ENCODE data around the gene CREB3L4. TPM values are rescaled to one million over a fixed set of nuclear protein-coding genes. Genes with fewer than 3 reads are reported as not detected.
A peak's percentile ranks its signal among the peaks of the same experiment; 100 is the strongest.

Gene CREB3L4
- total and polyA plus RNA-seq, 2 of the 13 experiments (the other 11 are each of a cell fraction or from before 2014, with no cell fraction given), result 9.9 to 18.7 TPM

- TF ChIP-seq DMTF1 (CRISPR knock-in tag; IDR thresholded peaks at IDR 0.05), result no peak; the same call in 1 of the 2 replicates
- TF ChIP-seq ZUFSP (CRISPR knock-in tag; IDR thresholded peaks at IDR 0.05; ENCODE audit: borderline replicate concordance), result no peak
- TF ChIP-seq ZMYM3 (CRISPR knock-in tag; IDR thresholded peaks at IDR 0.05), result no peak
- no peak; the same call in 1 of the 2 replicates for TF ChIP-seq CAMTA2 (CRISPR knock-in tag; IDR thresholded peaks at IDR 0.05; ENCODE audit: borderline replicate concordance)
- TF ChIP-seq ZFP36L1 (CRISPR knock-in tag; IDR thresholded peaks at IDR 0.05), result no peak
- TF ChIP-seq FOXA1 (IDR thresholded peaks at IDR 0.05), result no peak
- no peak; the same call in 1 of the 2 replicates for TF ChIP-seq FOXA1 (CRISPR knock-in tag; IDR thresholded peaks at IDR 0.05)
- TF ChIP-seq TMF1 (CRISPR knock-in tag; IDR thresholded peaks at IDR 0.05; ENCODE audit: low read depth), result 0 out of 2 replicates have a peak, but pooled peaks have one; percentile 77
- TF ChIP-seq ATF3 (CRISPR knock-in tag; IDR thresholded peaks at IDR 0.05), result peak; percentile 47; the same call in 1 of the 2 replicates
- TF ChIP-seq NR3C1 (CRISPR knock-in tag; IDR thresholded peaks at IDR 0.05), result no peak
- no peak for TF ChIP-seq MLX (CRISPR knock-in tag; IDR thresholded peaks at IDR 0.05)
- 0 out of 2 replicates have a peak, but pooled peaks have one; percentile 62 for TF ChIP-seq NFIB (CRISPR knock-in tag; IDR thresholded peaks at IDR 0.05; ENCODE audit: borderline replicate concordance)
- TF ChIP-seq ZBTB7A (CRISPR knock-in tag; IDR thresholded peaks at IDR 0.05), result no peak
- peak; percentile 88 for TF ChIP-seq TAF1 (CRISPR knock-in tag; IDR thresholded peaks at IDR 0.05)
- no peak; the same call in 1 of the 2 replicates for TF ChIP-seq ZHX1 (CRISPR knock-in tag; IDR thresholded peaks at IDR 0.05; ENCODE audit: low read depth)
- peak; percentile 40; the same call in 1 of the 2 replicates for TF ChIP-seq TIGD3 (CRISPR knock-in tag; IDR thresholded peaks at IDR 0.05; ENCODE audit: borderline replicate concordance)
- peak; percentile 49; the same call in 1 of the 2 replicates for TF ChIP-seq TOE1 (CRISPR knock-in tag; IDR thresholded peaks at IDR 0.05)
- peak; percentile 82 for TF ChIP-seq HCFC1 (IDR thresholded peaks at IDR 0.05; ENCODE audit: low read depth, low read length)
These were observed 9.8 kb downstream of the CREB3L4 start, which contains the start of gene JTB (continued) for GRCh38 chr1:153977250-153978240.

Measured in HepG2 (cell line).